NOMO-1 (cell line): ENCODE measurements around the gene LRRN3.

ENCODE experiments used
- DNase-seq, 2 experiments: peaks; one replicate each; lab custom pipeline; 2025; ENCODE audit not compliant: unreplicated experiment in 2 of 2; lab: John Stamatoyannopoulos, UW

The LRRN3 gene

DNA sequence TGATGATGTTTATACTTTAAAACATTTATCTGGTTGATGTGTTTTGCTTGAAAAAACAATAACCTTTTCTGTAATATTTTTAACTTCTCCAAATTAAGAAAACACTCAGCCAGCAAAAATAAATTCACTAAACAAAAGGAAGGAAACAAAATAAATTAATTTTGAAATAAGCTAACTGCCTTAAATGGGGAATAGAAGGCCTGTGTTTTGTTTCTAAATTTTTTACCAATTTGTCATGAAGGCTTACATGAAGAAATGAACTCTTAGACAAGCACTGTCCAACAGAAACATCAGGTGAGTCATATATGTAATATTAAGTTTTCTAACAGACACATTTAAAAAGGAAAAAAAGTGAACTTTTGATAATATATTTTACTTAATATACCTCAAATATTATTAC lies 68.5 kb downstream of the LRRN3 start:
- no peak for DNase-seq

DNA sequence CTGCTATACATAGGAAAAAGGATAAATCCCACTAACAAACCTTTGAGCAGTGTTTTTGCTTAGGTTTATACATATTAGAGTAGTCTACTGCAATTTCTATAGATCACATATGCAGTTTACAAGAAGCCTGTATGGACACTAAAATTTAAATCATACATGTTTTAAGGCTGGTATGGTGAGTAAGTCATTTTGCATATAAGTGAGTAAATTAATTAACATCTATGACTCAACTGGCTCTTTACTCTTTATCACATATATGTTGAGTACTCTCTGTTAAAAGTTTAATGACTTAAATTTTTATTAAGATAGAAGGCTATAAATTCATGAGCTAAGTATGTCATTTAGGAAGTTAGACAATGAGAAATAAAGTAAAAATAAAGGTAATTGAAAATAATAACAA lies 69.4 kb downstream of the LRRN3 start:
- no peak for DNase-seq

DNA sequence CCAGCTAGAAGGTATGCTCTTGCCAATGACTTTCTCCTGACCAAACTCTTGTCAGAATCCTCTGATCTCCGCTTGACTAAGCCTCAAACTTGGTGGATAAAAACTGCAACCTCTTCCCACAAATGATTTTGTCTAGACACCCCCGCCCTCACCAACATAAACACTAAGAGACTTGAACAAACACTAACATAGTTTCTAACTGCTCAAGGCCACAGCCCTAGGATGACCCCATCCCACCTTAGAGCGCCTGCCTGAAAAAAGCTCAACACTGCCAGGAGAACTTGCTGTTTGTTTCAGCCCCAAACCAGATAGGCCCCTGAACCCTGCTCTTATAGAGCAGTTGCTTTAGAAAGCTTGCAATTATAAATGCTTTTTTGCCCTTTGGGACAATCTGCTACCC lies 71.8 kb downstream of the LRRN3 start:
- DNase-seq: no peak

DNA sequence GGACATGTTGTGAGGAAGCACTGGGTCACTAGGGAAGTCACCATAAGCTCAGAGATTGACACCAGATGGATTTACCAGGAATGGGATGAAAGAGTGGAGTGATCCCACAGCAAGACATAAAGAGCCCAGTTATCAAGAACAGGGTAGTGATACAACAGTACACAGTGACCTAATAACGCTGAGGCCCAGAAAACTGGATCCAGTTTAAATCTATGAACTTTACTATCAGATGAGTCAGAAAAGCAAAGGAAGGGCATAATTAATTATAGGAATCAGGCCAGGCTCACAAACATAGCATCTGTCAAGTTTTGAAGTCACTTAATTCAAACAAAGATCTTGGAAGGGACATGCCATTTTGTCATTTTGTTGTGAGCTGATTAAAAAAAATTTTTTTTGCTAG lies 73.5 kb downstream of the LRRN3 start:
- DNase-seq: no peak

DNA sequence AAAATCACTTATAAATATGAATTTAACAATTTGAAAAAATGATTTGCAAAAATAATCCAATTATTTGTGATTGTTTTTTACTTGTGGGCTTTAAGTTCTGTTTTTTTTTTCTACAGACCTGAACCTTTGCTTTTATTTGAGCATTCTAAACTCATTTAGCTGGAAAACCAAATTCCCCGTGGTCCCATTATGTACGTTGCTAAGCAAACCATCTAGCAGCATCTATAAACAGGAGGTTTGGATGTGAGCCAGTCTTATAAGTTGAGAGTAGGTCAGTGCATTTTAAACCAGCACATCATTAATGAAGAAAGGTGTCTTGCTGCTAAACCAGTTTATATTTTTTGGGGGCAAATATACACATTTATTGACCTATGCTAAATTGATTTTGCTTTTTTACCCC lies 77.3 kb downstream of the LRRN3 start:
- no peak for DNase-seq

DNA sequence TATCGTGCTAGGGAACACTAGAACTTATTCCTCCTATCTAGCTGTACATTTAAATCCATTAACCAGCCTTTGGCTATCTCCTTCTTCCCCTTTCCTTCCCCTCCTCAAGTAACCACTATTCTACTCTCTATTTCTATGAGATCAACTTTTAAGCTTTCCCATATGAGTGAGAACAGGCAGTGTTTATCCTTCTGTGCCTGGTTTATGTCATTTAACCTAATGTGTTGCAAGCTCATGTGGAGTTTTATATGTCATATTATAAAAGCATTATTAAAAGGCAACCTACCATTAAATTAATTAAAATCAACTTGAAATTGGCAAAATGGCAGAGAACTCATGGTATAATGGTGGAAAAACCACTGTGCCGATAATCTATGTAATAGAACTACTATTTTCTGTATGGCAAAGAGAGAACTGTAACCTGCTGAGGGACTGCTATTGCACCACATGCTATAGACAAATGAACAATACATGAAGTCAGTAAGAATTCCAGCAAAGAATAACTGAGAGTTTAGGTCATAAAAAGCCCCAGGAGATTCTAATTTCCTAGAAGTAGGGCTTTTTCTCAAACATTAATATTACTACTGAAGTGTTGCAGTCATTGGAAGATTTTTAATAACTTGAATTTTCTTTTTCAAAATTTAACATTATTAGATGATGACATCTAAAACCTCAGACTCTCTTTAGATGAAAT lies 81.8 kb downstream of the LRRN3 start:
- DNase-seq: no peak

DNA sequence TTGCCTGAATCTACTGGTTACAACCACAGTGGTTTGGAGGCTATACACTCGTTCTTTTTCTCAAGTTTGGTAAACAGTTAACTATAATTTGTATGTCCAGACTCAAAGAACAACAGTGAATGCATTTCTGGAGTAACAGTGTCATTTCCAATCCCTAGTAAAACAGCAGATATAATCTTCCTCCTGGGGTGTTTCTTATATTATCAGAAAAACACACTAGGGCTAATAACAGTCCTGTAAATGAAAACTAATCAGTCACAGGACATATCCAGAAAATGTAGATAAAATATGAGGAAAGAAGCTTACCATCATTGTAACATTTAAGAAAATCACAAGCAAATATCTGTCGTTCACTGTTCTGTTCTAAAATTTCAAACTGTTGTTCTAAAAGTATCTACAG lies 82.6 kb downstream of the LRRN3 start:
- no peak for DNase-seq

DNA sequence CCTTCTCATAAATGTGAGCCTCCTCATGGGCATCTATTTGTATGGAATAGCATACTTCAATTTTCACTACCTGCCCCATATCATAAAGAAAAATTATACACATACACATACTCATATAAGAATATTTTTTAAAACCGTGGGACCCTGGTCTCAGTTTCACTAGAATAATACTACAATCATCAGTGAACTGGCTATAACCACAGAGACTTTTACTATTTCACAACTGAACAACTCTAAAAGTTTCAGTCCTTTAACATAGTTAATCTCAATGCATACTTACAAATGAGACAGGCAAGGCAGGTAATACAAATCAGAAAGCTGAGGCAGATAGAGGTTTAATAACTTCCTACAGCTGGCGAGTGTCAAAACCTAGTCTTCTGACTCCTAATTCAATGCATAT lies 83.1 kb downstream of the LRRN3 start:
- no peak for DNase-seq

DNA sequence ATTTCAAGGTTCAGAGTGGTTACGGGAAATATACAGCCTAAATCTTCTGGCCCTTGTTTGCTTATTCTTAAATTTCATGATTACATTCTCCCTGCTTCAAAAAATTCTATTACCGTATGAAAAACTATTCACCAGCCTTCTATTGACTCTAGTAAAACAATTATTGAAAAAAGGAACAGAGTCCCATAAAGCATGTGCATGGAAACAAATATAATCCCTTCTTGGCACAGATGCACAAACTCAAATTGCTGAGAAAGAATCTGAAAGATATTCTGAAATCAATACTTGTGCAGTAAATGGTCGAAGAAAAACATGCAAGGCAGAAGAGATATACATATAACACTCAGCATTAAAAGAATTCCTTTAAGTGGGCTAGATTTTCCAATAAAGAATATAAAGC lies 83.6 kb downstream of the LRRN3 start:
- DNase-seq: no peak
